ENCODE data around the gene CASKIN2. TPM values are rescaled to one million over a fixed set of nuclear protein-coding genes. Genes with fewer than 3 reads are reported as not detected.
"Not testable (repeated sequence)": the region's sequence is repeated elsewhere in the genome, so short reads cannot be mapped to it uniquely, and the experiment has no call there.

Gene CASKIN2
- polyA plus RNA-seq, 1 donor = 13.9 TPM

GRCh38 chr17:75520413-75520812 is 5.1 kb upstream of the CASKIN2 start:
- H3K9me3 ChIP-seq (ENCODE audit: control insufficient read depth, low read depth, low read length); H3K27ac ChIP-seq (ENCODE audit: low read length); H3K4me3 ChIP-seq (ENCODE audit: low read length); H3K27me3 ChIP-seq (ENCODE audit: control insufficient read depth, insufficient read depth, low read length); DNase-seq: not testable (repeated sequence)
- Histone ChIP-seq H3K36me3 (ENCODE audit: control insufficient read depth, insufficient read depth, low read length) (peaks cover 55% of the 10 kb centered on the region), H3K4me1 (ENCODE audit: control insufficient read depth, insufficient read depth, low read length) (peaks cover 28% of the 10 kb centered on the region)
- WGBS (ENCODE audit: insufficient coverage, low lambda C conversion rate) = 100% methylated on average over 1 of the region's 8 CpGs

- Histone ChIP-seq H3K4me1 (ENCODE audit: control insufficient read depth, insufficient read depth, low read length) (peaks cover 27% of the 10 kb centered on the region), H3K27me3 (ENCODE audit: control insufficient read depth, insufficient read depth, low read length) (no peaks in the 10 kb centered on the region), H3K27ac (ENCODE audit: low read length) (no peak overlapping the region), H3K9me3 (ENCODE audit: control insufficient read depth, low read depth, low read length) (no peaks in the 10 kb centered on the region), H3K4me3 (ENCODE audit: low read length) (no peak overlapping the region), H3K36me3 (ENCODE audit: control insufficient read depth, insufficient read depth, low read length) (peaks cover 51% of the 10 kb centered on the region)
- DNase-seq = no peak
- 100% methylated on average over 1 of the region's 9 CpGs for WGBS (ENCODE audit: insufficient coverage, low lambda C conversion rate)
These were observed 3.7 kb upstream of the CASKIN2 start for GRCh38 chr17:75518983-75519537.

- Histone ChIP-seq H3K4me1 (ENCODE audit: control insufficient read depth, insufficient read depth, low read length) (peaks cover 34% of the 10 kb centered on the region), H3K36me3 (ENCODE audit: control insufficient read depth, insufficient read depth, low read length) (peaks cover 47% of the 10 kb centered on the region), H3K27me3 (ENCODE audit: control insufficient read depth, insufficient read depth, low read length) (no peaks in the 10 kb centered on the region), H3K27ac (ENCODE audit: low read length) (no peak overlapping the region), H3K9me3 (ENCODE audit: control insufficient read depth, low read depth, low read length) (no peaks in the 10 kb centered on the region), H3K4me3 (ENCODE audit: low read length) (no peak overlapping the region)
- no peak for DNase-seq
- WGBS (ENCODE audit: insufficient coverage, low lambda C conversion rate) = 100% methylated on average over 1 of the region's 3 CpGs
These were observed 2.9 kb upstream of the CASKIN2 start for GRCh38 chr17:75518201-75518600.

GRCh38 chr17:75517297-75517865 is 2.0 kb upstream of the CASKIN2 start:
- Histone ChIP-seq H3K36me3 (ENCODE audit: control insufficient read depth, insufficient read depth, low read length) (peaks cover 42% of the 10 kb centered on the region), H3K4me3 (ENCODE audit: low read length) (peak overlapping the region; percentile 80), H3K4me1 (ENCODE audit: control insufficient read depth, insufficient read depth, low read length) (peaks cover 42% of the 10 kb centered on the region), H3K27me3 (ENCODE audit: control insufficient read depth, insufficient read depth, low read length) (no peaks in the 10 kb centered on the region), H3K9me3 (ENCODE audit: control insufficient read depth, low read depth, low read length) (no peaks in the 10 kb centered on the region), H3K27ac (ENCODE audit: low read length) (peak overlapping the region; percentile 86)
- WGBS (ENCODE audit: insufficient coverage, low lambda C conversion rate) = no CpG with 5 or more reads among the region's 10 CpGs
- no peak for DNase-seq

- peak; percentile 71 to 83 for DNase-seq
- WGBS (ENCODE audit: insufficient coverage, low lambda C conversion rate) = no CpG with 5 or more reads among the region's 65 CpGs
These were observed 1.4 kb upstream of the CASKIN2 start for GRCh38 chr17:75516619-75517296.

GRCh38 chr17:75516255-75516618 is 900 bp upstream of the CASKIN2 start, which contains the start of gene TSEN54:
TSS of gene TSEN54 (plus strand) at chr17:75516528. CDS start at chr17:75516561, 33 bp downstream.
- no peaks in the 10 kb centered on the region for H3K9me3 ChIP-seq (ENCODE audit: control insufficient read depth, low read depth, low read length)
- peak within 1 kb of the TSS; percentile 86 for H3K27ac ChIP-seq (ENCODE audit: low read length)
- no peaks in the 10 kb centered on the region for H3K27me3 ChIP-seq (ENCODE audit: control insufficient read depth, insufficient read depth, low read length)
- WGBS (ENCODE audit: insufficient coverage, low lambda C conversion rate) = no CpG with 5 or more reads among the region's 45 CpGs
- H3K4me3 ChIP-seq (ENCODE audit: low read length) = peak within 1 kb of the TSS; percentile 91
- H3K36me3 ChIP-seq (ENCODE audit: control insufficient read depth, insufficient read depth, low read length) = peaks cover 39% of the 10 kb centered on the region
- peaks cover 54% of the 10 kb centered on the region for H3K4me1 ChIP-seq (ENCODE audit: control insufficient read depth, insufficient read depth, low read length)
- peak; percentile 91 to 96 for DNase-seq

More at GRCh38 chr17:75516619-75517296, 1.4 kb upstream of the CASKIN2 start:
- Histone ChIP-seq H3K27ac (ENCODE audit: low read length) (peak overlapping the region; percentile 86), H3K27me3 (ENCODE audit: control insufficient read depth, insufficient read depth, low read length) (no peaks in the 10 kb centered on the region), H3K9me3 (ENCODE audit: control insufficient read depth, low read depth, low read length) (no peaks in the 10 kb centered on the region), H3K36me3 (ENCODE audit: control insufficient read depth, insufficient read depth, low read length) (peaks cover 42% of the 10 kb centered on the region), H3K4me3 (ENCODE audit: low read length) (peak overlapping the region; percentile 80), H3K4me1 (ENCODE audit: control insufficient read depth, insufficient read depth, low read length) (peaks cover 48% of the 10 kb centered on the region)

GRCh38 chr17:75514919-75515495 is 330 bp downstream of the CASKIN2 start:
- no peaks in the 10 kb centered on the region for H3K27me3 ChIP-seq (ENCODE audit: control insufficient read depth, insufficient read depth, low read length)
- no peaks in the 10 kb centered on the region for H3K9me3 ChIP-seq (ENCODE audit: control insufficient read depth, low read depth, low read length)
- peak overlapping the region; percentile 91 for H3K4me3 ChIP-seq (ENCODE audit: low read length)
- H3K27ac ChIP-seq (ENCODE audit: low read length) = peak overlapping the region; percentile 34
- peaks cover 36% of the 10 kb centered on the region for H3K36me3 ChIP-seq (ENCODE audit: control insufficient read depth, insufficient read depth, low read length)
- no peak for DNase-seq
- H3K4me1 ChIP-seq (ENCODE audit: control insufficient read depth, insufficient read depth, low read length) = peaks cover 63% of the 10 kb centered on the region
- WGBS (ENCODE audit: insufficient coverage, low lambda C conversion rate) = no CpG with 5 or more reads among the region's 50 CpGs

GRCh38 chr17:75514299-75514918 is 928 bp downstream of the CASKIN2 start:
- no CpG with 5 or more reads among the region's 15 CpGs for WGBS (ENCODE audit: insufficient coverage, low lambda C conversion rate)
- Histone ChIP-seq H3K9me3 (ENCODE audit: control insufficient read depth, low read depth, low read length) (no peaks in the 10 kb centered on the region), H3K4me3 (ENCODE audit: low read length) (peak overlapping the region; percentile 91), H3K36me3 (ENCODE audit: control insufficient read depth, insufficient read depth, low read length) (peaks cover 36% of the 10 kb centered on the region), H3K4me1 (ENCODE audit: control insufficient read depth, insufficient read depth, low read length) (peaks cover 69% of the 10 kb centered on the region), H3K27ac (ENCODE audit: low read length) (peak overlapping the region; percentile 34), H3K27me3 (ENCODE audit: control insufficient read depth, insufficient read depth, low read length) (no peaks in the 10 kb centered on the region)
- peak in 1 of 2 donors; percentile 57 for DNase-seq

GRCh38 chr17:75513641-75514000 is 1.7 kb downstream of the CASKIN2 start:
- H3K36me3 ChIP-seq (ENCODE audit: control insufficient read depth, insufficient read depth, low read length) = peaks cover 29% of the 10 kb centered on the region
- peaks cover 74% of the 10 kb centered on the region for H3K4me1 ChIP-seq (ENCODE audit: control insufficient read depth, insufficient read depth, low read length)
- H3K4me3 ChIP-seq (ENCODE audit: low read length) = peak overlapping the region; percentile 91
- no peak for DNase-seq
- no CpG with 5 or more reads among the region's 17 CpGs for WGBS (ENCODE audit: insufficient coverage, low lambda C conversion rate)
- no peak overlapping the region for H3K27ac ChIP-seq (ENCODE audit: low read length)
- H3K9me3 ChIP-seq (ENCODE audit: control insufficient read depth, low read depth, low read length) = no peaks in the 10 kb centered on the region
- no peaks in the 10 kb centered on the region for H3K27me3 ChIP-seq (ENCODE audit: control insufficient read depth, insufficient read depth, low read length)

GRCh38 chr17:75512926-75513640 is 2.3 kb downstream of the CASKIN2 start:
- H3K4me1 ChIP-seq (ENCODE audit: control insufficient read depth, insufficient read depth, low read length) = peaks cover 74% of the 10 kb centered on the region
- peaks cover 23% of the 10 kb centered on the region for H3K36me3 ChIP-seq (ENCODE audit: control insufficient read depth, insufficient read depth, low read length)
- H3K27me3 ChIP-seq (ENCODE audit: control insufficient read depth, insufficient read depth, low read length) = no peaks in the 10 kb centered on the region
- no peak for DNase-seq
- H3K27ac ChIP-seq (ENCODE audit: low read length) = peak overlapping the region; percentile 63
- no peak overlapping the region for H3K4me3 ChIP-seq (ENCODE audit: low read length)
- no peaks in the 10 kb centered on the region for H3K9me3 ChIP-seq (ENCODE audit: control insufficient read depth, low read depth, low read length)
- no CpG with 5 or more reads among the region's 10 CpGs for WGBS (ENCODE audit: insufficient coverage, low lambda C conversion rate)
